ENCODE data around the gene MAGEA3.
"Not testable (repeated sequence)": the region's sequence is repeated elsewhere in the genome, so short reads cannot be mapped to it uniquely, and the experiment has no call there.

MAGEA3 gene

GRCh38 chrX:152735860-152736511 is 37.4 kb downstream of the MAGEA3 start:
- DNase-seq (ENCODE audit: low read depth, low spot score) = no peak

- DNase-seq (ENCODE audit: low read depth, low spot score) = not testable (repeated sequence)
Observed at GRCh38 chrX:152736528-152736927, 37.9 kb downstream of the MAGEA3 start.

- no peak for DNase-seq (ENCODE audit: low read depth, low spot score)
Observed at GRCh38 chrX:152738560-152738959, 40.0 kb downstream of the MAGEA3 start.

All from smooth muscle cell of the brain vasculature (primary cell).